GM12878 (cell line): ENCODE measurements around the gene CP. TPM values are rescaled to one million over a fixed set of nuclear protein-coding genes. Genes with fewer than 3 reads are reported as not detected.

ENCODE experiments used
- ATAC-seq: fragments of 200-7000 bp; cut with Tn5 transposase; 3 replicates; pipeline ENCODE4 v1.9.1; 2020; ENCODE audit warnings: mild to moderate bottlenecking, moderate library complexity
- BruUV-seq: library from RNA; stranded (reverse); fragments of 400-500 nt; replicated peaks from 2 replicates; lab custom pipeline; 2021; lab: Mats Ljungman, UMichigan
- CTCF ChIA-PET: fragments of 300-600 bp; sonication (Branson Sonifier 250); formaldehyde crosslinking; extraction: SDS; loops from one replicate; lab custom pipeline; 2021; ENCODE audit warnings: inconsistent platforms; lab: Yijun Ruan, JAX
- POLR2A ChIA-PET: fragments of 350-600 bp; formaldehyde crosslinking; extraction: SDS; loops from one replicate; lab custom pipeline; 2021; ENCODE audit warnings: inconsistent platforms; lab: Charles Lee
- RAD21 ChIA-PET: fragments of 300-600 bp; sonication (Branson Sonifier 250); formaldehyde crosslinking; loops from one replicate; lab custom pipeline; 2023; ENCODE audit warnings: antibody characterized with exemption; ENCODE audit not compliant: unreplicated experiment; lab: Charles Lee
- SMC1A ChIA-PET: fragments of 300-600 bp; sonication (Branson Sonifier 250); formaldehyde crosslinking; loops from one replicate; lab custom pipeline; 2023; ENCODE audit not compliant: unreplicated experiment, uncharacterized antibody; lab: Charles Lee
- DNase-seq: peaks from one replicate; pipeline ENCODE4 v3.0.0-alpha.2; 2011; ENCODE audit warnings: low read depth, low spot score
- FAIRE-seq: peaks from 3 replicates; lab custom pipeline; 2011; peaks lifted over from hg19 to GRCh38; lab: Jason Lieb, UNC
- H2AFZ ChIP-seq: 2 replicates; pipeline ENCODE4 v1.6.0; 2011; ENCODE audit warnings: low read depth, low read length, control low read depth; ENCODE audit not compliant: control insufficient read depth
- H3K27ac ChIP-seq: 2 replicates; pipeline ENCODE4 v1.5.1; 2011; ENCODE audit warnings: control low read depth; ENCODE audit not compliant: control insufficient read depth, insufficient read depth
- H3K27me3 ChIP-seq, 2 experiments: replicated peaks in 1 of 2; 2 replicates each; pipeline versions ENCODE4 v1.6.0 to v1.6.1; 2011; ENCODE audit warnings: low read length in 1 of 2; ENCODE audit not compliant: control insufficient read depth in 2 of 2, insufficient read depth in 2 of 2
- H3K36me3 ChIP-seq, 2 experiments: 2 replicates each; pipeline ENCODE4 v1.5.1; 2011; ENCODE audit warnings: low read length in 1 of 2; ENCODE audit not compliant: control insufficient read depth in 2 of 2, insufficient read depth in 2 of 2
- H3K4me1 ChIP-seq: 2 replicates; pipeline ENCODE4 v1.6.1; 2011; ENCODE audit warnings: mild to moderate bottlenecking, low read length, moderate library complexity, mixed read lengths; ENCODE audit not compliant: control insufficient read depth, insufficient read depth
- H3K4me2 ChIP-seq: 2 replicates; pipeline ENCODE4 v1.6.0; 2011; ENCODE audit warnings: control low read depth; ENCODE audit not compliant: control insufficient read depth, insufficient read depth
- H3K4me3 ChIP-seq: fragments of 200-600 bp; sonication (generic); 2 replicates; pipeline ENCODE4 v1.5.1; 2016
- H3K79me2 ChIP-seq: 2 replicates; pipeline ENCODE4 v1.6.0; 2011; ENCODE audit warnings: low read length; ENCODE audit not compliant: control insufficient read depth, insufficient read depth
- H3K9ac ChIP-seq: 2 replicates; pipeline ENCODE4 v1.8.0; 2011; ENCODE audit warnings: low read length, control low read depth, mixed read lengths; ENCODE audit not compliant: control insufficient read depth, insufficient read depth
- H3K9me3 ChIP-seq: replicated peaks from 3 replicates; pipeline ENCODE4 v1.5.1; 2011; ENCODE audit warnings: mild to moderate bottlenecking, low read length; ENCODE audit not compliant: control insufficient read depth, insufficient read depth
- H4K20me1 ChIP-seq: 2 replicates; pipeline ENCODE4 v1.6.0; 2011; ENCODE audit not compliant: control insufficient read depth, insufficient read depth
- IRF3 ChIP-seq: fragments of 450-650 bp; IDR thresholded peaks from 2 replicates; pipeline ENCODE4 v1.6.1; 2014; ENCODE audit warnings: mild to moderate bottlenecking
- RELB ChIP-seq: fragments of 450-650 bp; IDR thresholded peaks from 2 replicates; pipeline ENCODE4 v1.6.1; 2017; ENCODE audit warnings: low read depth, mild to moderate bottlenecking, moderate library complexity
- SKIL ChIP-seq: fragments of 450-650 bp; IDR thresholded peaks from 2 replicates; pipeline ENCODE4 v1.6.1; 2017; ENCODE audit warnings: mild to moderate bottlenecking, low read depth, inconsistent platforms; ENCODE audit not compliant: poor library complexity, severe bottlenecking
- ZBTB33 ChIP-seq: fragments of 450-650 bp; IDR thresholded peaks from 2 replicates; pipeline ENCODE4 v1.6.1; 2017; ENCODE audit warnings: mild to moderate bottlenecking
- WGBS: methylation state at CpG from one replicate; pipeline ENCODE4 v1.1.6; 2016; ENCODE audit warnings: low lambda C conversion rate; ENCODE audit not compliant: insufficient replicate concordance, insufficient coverage; ENCODE audit errors: missing lambda C conversion rate; 5-methylcytosine and 5-hydroxymethylcytosine counted together
- in situ Hi-C: fragments of 300-500 bp; cut with MboI; formaldehyde crosslinking; loops from 9 replicates; pipeline ENCODE4 v1.14.3; 2018; ENCODE audit warnings: mixed read lengths
- intact Hi-C: fragments of 100-400 bp; cut with micrococcal nuclease; formaldehyde crosslinking; loops from one replicate; pipeline ENCODE4 v1.14.2; 2022; ENCODE audit not compliant: unreplicated experiment
- polyA plus RNA-seq, 11 experiments: library from polyadenylated mRNA; depleted of rRNA in 4 of 11; unstranded in 6 of 11; stranded (reverse) in 5 of 11; fragments of >200 nt; fragmentation: Nextera tagmentation in 4 of 11; fragmentation: Illumina TruSeq in 1 of 11; extraction: Ambion mirVana in 4 of 11; extraction: Trizol in 1 of 11; gene quantifications; 1 replicate in 1 of 11; 2 replicates in 10 of 11; pipeline versions ENCODE4 v1.2.1 to v1.2.3, GENCODE V29; 2011 to 2016; ENCODE audit warnings: inconsistent platforms in 2 of 11, missing spikeins in 2 of 11, low read depth in 1 of 11
- total RNA-seq, 4 experiments: library from RNA; depleted of rRNA in 3 of 4; stranded (reverse); fragments of >200 nt in 3 of 4; fragmentation: Illumina TruSeq in 1 of 4; extraction: Trizol in 1 of 4; gene quantifications; 2 replicates each; pipeline versions ENCODE4 v1.2.1 to v1.2.3, GENCODE V29; 2013 to 2021

CP gene
- total and polyA plus RNA-seq, 10 of the 15 experiments (the other 5 are each of a cell fraction or from before 2014, with no cell fraction given) = 0.14 to 1.2 (median 0.30) TPM; not detected in 6

GRCh38 chr3:149131589-149131988 lies 90.0 kb downstream of the CP start:
- Histone ChIP-seq H3K4me3 (no peak overlapping the region), H2AFZ (peak overlapping the region; percentile 45), H3K4me1 (peaks cover 8% of the 10 kb centered on the region; the same call in 1 of the 2 replicates), H3K4me2 (peak overlapping the region; percentile 89), H3K9me3 (no peaks in the 10 kb centered on the region), H3K79me2 (peaks cover 16% of the 10 kb centered on the region), H3K27me3 (no peaks in the 10 kb centered on the region), H3K9ac (no peak overlapping the region; the same call in 1 of the 2 replicates), H4K20me1 (no peaks in the 10 kb centered on the region), H3K27ac (no peak overlapping the region), H3K36me3 (no peaks in the 10 kb centered on the region)
- ChIA-PET CTCF (interaction anchor here (1.3 to 3.7 kb wide), 3 partner anchors 9 to 43 kb away, joined by 3 to 32 read pairs (median 6); no protein-coding TSS in a partner anchor), SMC1A (interaction anchor here (0.6 to 4.0 kb wide), 5 partner anchors 10 to 146 kb away, joined by 3 to 28 read pairs (median 5); no protein-coding TSS in a partner anchor), RAD21 (interaction anchor here (0.6 to 2.1 kb wide), 3 partner anchors 11 to 178 kb away, joined by 3 to 9 read pairs (median 4); no protein-coding TSS in a partner anchor), POLR2A (interaction anchor here (1.3 kb wide), 1 partner anchor 9 kb away, joined by 7 read pairs; no protein-coding TSS in a partner anchor)
- FAIRE-seq = no peak
- BruUV-seq = no TSS peak
- 0% methylated on average over 4 of the region's 4 CpGs for WGBS
- intact Hi-C loops = no loop called here
- TF ChIP-seq RELB (no peak), SKIL (peak; percentile 23), IRF3 (no peak), ZBTB33 (no peak)
- ATAC-seq = no peak
- in situ Hi-C loops = no loop called here
- DNase-seq = no peak
